H1 (cell line): Measurements from ENCODE around the gene GPX4. TPM values are rescaled to one million over a fixed set of nuclear protein-coding genes. Genes with fewer than 3 reads are reported as not detected.

Source experiments
- CTCF ChIA-PET: fragments of 300-600 bp; sonication (Branson Sonifier 250); formaldehyde crosslinking; loops from one replicate; lab custom pipeline; 2021; ENCODE audit not compliant: partially characterized antibody; lab: Charles Lee
- POLR2A ChIA-PET: fragments of 300-600 bp; sonication (Branson Sonifier 250); formaldehyde crosslinking; loops from one replicate; lab custom pipeline; 2021; ENCODE audit warnings: inconsistent platforms; ENCODE audit not compliant: partially characterized antibody; lab: Charles Lee
- DNase-seq, 2 experiments: peaks; one replicate each; pipeline versions ENCODE4 v3.0.0 to v3.0.0-alpha.2; 2010 to 2022; ENCODE audit warnings: low spot score in 2 of 2, low read depth in 1 of 2, mixed read lengths in 1 of 2
- FAIRE-seq: peaks from 2 replicates; lab custom pipeline; 2011; peaks lifted over from hg19 to GRCh38; lab: Jason Lieb, UNC
- H2AFZ ChIP-seq: 2 replicates; pipeline ENCODE4 v1.8.1; 2012; ENCODE audit warnings: low read length, inconsistent platforms
- H2AK5ac ChIP-seq: 2 replicates; pipeline ENCODE4 v1.6.1; 2013; ENCODE audit warnings: low read depth, low read length
- H2BK120ac ChIP-seq: replicated peaks from 2 replicates; pipeline ENCODE3; 2013; ENCODE audit warnings: low read depth, low read length, inconsistent platforms
- H2BK12ac ChIP-seq: 2 replicates; pipeline ENCODE4 v1.6.1; 2013; ENCODE audit warnings: low read depth, low read length
- H2BK15ac ChIP-seq: 2 replicates; pipeline ENCODE4 v1.6.1; 2013; ENCODE audit warnings: low read length
- H2BK20ac ChIP-seq: 2 replicates; pipeline ENCODE4 v1.6.1; 2013; ENCODE audit warnings: low read length
- H2BK5ac ChIP-seq: 2 replicates; pipeline ENCODE4 v1.6.1; 2013; ENCODE audit warnings: low read depth, low read length
- H3K14ac ChIP-seq: 2 replicates; pipeline ENCODE4 v1.6.1; 2013; ENCODE audit warnings: inconsistent platforms; ENCODE audit not compliant: insufficient read length
- H3K18ac ChIP-seq: 2 replicates; pipeline ENCODE4 v1.6.1; 2013; ENCODE audit warnings: low read length; ENCODE audit errors: extremely low read depth
- H3K23ac ChIP-seq: 2 replicates; pipeline ENCODE4 v1.6.1; 2013; ENCODE audit warnings: inconsistent platforms; ENCODE audit not compliant: insufficient read length
- H3K23me2 ChIP-seq: 2 replicates; pipeline ENCODE4 v1.6.1; 2013; ENCODE audit warnings: low read depth, low read length
- H3K27ac ChIP-seq: 2 replicates; pipeline ENCODE4 v1.6.1; 2011; ENCODE audit warnings: low read depth, low read length, inconsistent platforms
- H3K27me3 ChIP-seq, 4 experiments: replicated peaks in 1 of 4; 1 replicate in 1 of 4; 2 replicates in 3 of 4; pipeline versions ENCODE4 v1.6.1 to v1.8.1; 2011 to 2013; ENCODE audit warnings: low read length in 3 of 4, mild to moderate bottlenecking in 3 of 4, inconsistent platforms in 2 of 4, mixed read lengths in 2 of 4, moderate library complexity in 1 of 4; ENCODE audit not compliant: control insufficient read depth in 3 of 4, insufficient read depth in 3 of 4; ENCODE audit errors: extremely low read depth in 1 of 4
- H3K36me3 ChIP-seq, 4 experiments: 2 replicates each; pipeline versions ENCODE4 v1.6.1 to v1.8.1; 2011 to 2013; ENCODE audit warnings: mild to moderate bottlenecking in 4 of 4, low read length in 3 of 4, moderate library complexity in 2 of 4, control low read depth in 1 of 4, inconsistent platforms in 1 of 4; ENCODE audit not compliant: insufficient read depth in 4 of 4, control insufficient read depth in 2 of 4
- H3K4ac ChIP-seq: replicated peaks from 2 replicates; pipeline ENCODE3; 2013; ENCODE audit warnings: low read length, low read depth, mixed read lengths, inconsistent platforms; ENCODE audit not compliant: insufficient read length
- H3K4me1 ChIP-seq, 4 experiments: replicated peaks in 1 of 4; 1 replicate in 1 of 4; 2 replicates in 3 of 4; pipeline versions ENCODE4 v1.6.1 to v1.8.1; 2011 to 2013; ENCODE audit warnings: low read length in 3 of 4, inconsistent platforms in 2 of 4, mixed read lengths in 1 of 4; ENCODE audit not compliant: insufficient read depth in 4 of 4, control insufficient read depth in 3 of 4
- H3K4me2 ChIP-seq, 2 experiments: 2 replicates each; pipeline versions ENCODE4 v1.6.1 to v1.8.1; 2011 to 2013; ENCODE audit warnings: low read depth in 2 of 2, low read length in 2 of 2, control low read depth in 1 of 2, inconsistent platforms in 1 of 2, mild to moderate bottlenecking in 1 of 2; ENCODE audit not compliant: insufficient read depth in 1 of 2
- H3K4me3 ChIP-seq, 4 experiments: fragments of 200-600, 300-600 bp in 1 of 4; sonication (generic), shearing (Covaris generic), sonication (Bioruptor Twin) in 1 of 4; 2 replicates each; pipeline versions ENCODE4 v1.5.1 to v1.8.1; 2011 to 2016; ENCODE audit warnings: low read length in 4 of 4, low read depth in 3 of 4, control low read depth in 2 of 4, inconsistent platforms in 2 of 4, mild to moderate bottlenecking in 2 of 4, mixed read lengths in 1 of 4, moderate library complexity in 1 of 4; ENCODE audit not compliant: insufficient read depth in 2 of 4; ENCODE audit errors: extremely low read depth in 1 of 4
- H3K56ac ChIP-seq: replicated peaks from 2 replicates; pipeline ENCODE3; 2013; ENCODE audit warnings: low read depth, mild to moderate bottlenecking, mixed read lengths, low read length, inconsistent platforms; ENCODE audit not compliant: insufficient read length
- H3K79me1 ChIP-seq: 2 replicates; pipeline ENCODE4 v1.6.1; 2013; ENCODE audit warnings: low read depth, low read length, control low read depth
- H3K79me2 ChIP-seq, 2 experiments: 2 replicates each; pipeline versions ENCODE4 v1.6.1 to v1.8.1; 2012 to 2013; ENCODE audit warnings: low read length in 2 of 2, mild to moderate bottlenecking in 2 of 2, inconsistent platforms in 1 of 2; ENCODE audit not compliant: insufficient read depth in 2 of 2, control insufficient read depth in 1 of 2
- H3K9ac ChIP-seq, 4 experiments: replicated peaks in 1 of 4; 1 replicate in 1 of 4; 2 replicates in 3 of 4; pipeline versions ENCODE4 v1.6.1 to v1.8.1; 2011 to 2013; ENCODE audit warnings: low read depth in 3 of 4, low read length in 3 of 4, control low read depth in 2 of 4, mild to moderate bottlenecking in 2 of 4, moderate library complexity in 2 of 4, inconsistent platforms in 1 of 4; ENCODE audit errors: extremely low read depth in 1 of 4
- H3K9me3 ChIP-seq, 2 experiments: 2 replicates each; pipeline versions ENCODE4 v1.6.1 to v1.8.1; 2012 to 2013; ENCODE audit warnings: mild to moderate bottlenecking in 2 of 2, moderate library complexity in 2 of 2, control low read depth in 1 of 2, inconsistent platforms in 1 of 2, low read depth in 1 of 2, low read length in 1 of 2, mixed read lengths in 1 of 2; ENCODE audit not compliant: insufficient read depth in 2 of 2
- H4K20me1 ChIP-seq, 2 experiments: replicated peaks in 1 of 2; 2 replicates each; pipeline versions ENCODE3 to v1.8.1; 2011 to 2013; ENCODE audit warnings: inconsistent platforms in 2 of 2, low read length in 2 of 2, mild to moderate bottlenecking in 1 of 2; ENCODE audit not compliant: insufficient read depth in 2 of 2, control insufficient read depth in 1 of 2
- H4K5ac ChIP-seq: 2 replicates; pipeline ENCODE4 v1.6.1; 2013; ENCODE audit warnings: low read length, low read depth, mixed read lengths, inconsistent platforms; ENCODE audit not compliant: insufficient read length
- H4K8ac ChIP-seq: 2 replicates; pipeline ENCODE4 v1.8.0; 2013; ENCODE audit warnings: mild to moderate bottlenecking, moderate library complexity, low read length, inconsistent platforms; ENCODE audit not compliant: insufficient read depth; ENCODE audit errors: extremely low read depth
- H4K91ac ChIP-seq: replicated peaks from 2 replicates; pipeline ENCODE3; 2013; ENCODE audit warnings: low read length, mixed read lengths, inconsistent platforms; ENCODE audit not compliant: insufficient read length
- E2F6 ChIP-seq: IDR thresholded peaks from 2 replicates; pipeline ENCODE4 v1.6.1; 2012; ENCODE audit warnings: inconsistent platforms
- GABPA ChIP-seq: IDR thresholded peaks from 2 replicates; pipeline ENCODE4 v1.6.1; 2011; ENCODE audit warnings: mild to moderate bottlenecking, low read length, moderate library complexity, borderline replicate concordance; ENCODE audit not compliant: insufficient read depth
- KDM1A ChIP-seq: fragments of 200-600, 300-600 bp; sonication (generic); IDR thresholded peaks from 2 replicates; pipeline ENCODE4 v1.7.1; 2016; ENCODE audit warnings: mild to moderate bottlenecking, low read length, borderline replicate concordance
- MAX ChIP-seq: IDR thresholded peaks from 2 replicates; pipeline ENCODE4 v1.6.1; 2012; ENCODE audit warnings: inconsistent platforms
- POLR2A ChIP-seq, 2 experiments: IDR thresholded peaks; 1 replicate in 1 of 2; 2 replicates in 1 of 2; pipeline ENCODE4 v1.6.1; 2011; ENCODE audit warnings: low read depth in 2 of 2, low read length in 2 of 2, mild to moderate bottlenecking in 2 of 2; ENCODE audit errors: control extremely low read depth in 1 of 2
- SIN3A ChIP-seq, 2 experiments: IDR thresholded peaks in 1 of 2; conservative IDR thresholded peaks in 1 of 2; 2 replicates each; pipeline ENCODE4 v1.6.1; 2011 to 2012; ENCODE audit warnings: low read length in 2 of 2, improper control_type of control experiment in 1 of 2, low read depth in 1 of 2, mild to moderate bottlenecking in 1 of 2
- SIRT6 ChIP-seq: IDR thresholded peaks from one replicate; pipeline ENCODE4 v1.7.1; 2012; ENCODE audit warnings: low read length, inconsistent platforms
- TBP ChIP-seq: IDR thresholded peaks from 2 replicates; pipeline ENCODE4 v1.6.1; 2011; ENCODE audit warnings: low read depth, low read length, improper control_type of control experiment
- USF2 ChIP-seq: IDR thresholded peaks from 2 replicates; pipeline ENCODE4 v1.6.1; 2011; ENCODE audit warnings: low read length, improper control_type of control experiment
- WGBS, 2 experiments: shearing (Covaris generic) in 1 of 2; methylation state at CpG; one replicate each; pipeline versions ENCODE4 v1.1.6 to v1.1.7; 2013 to 2015; ENCODE audit warnings: low lambda C conversion rate in 2 of 2, mixed read lengths in 2 of 2, inconsistent platforms in 1 of 2, low coverage in 1 of 2, missing lambda C conversion rate in 1 of 2; ENCODE audit not compliant: insufficient replicate concordance in 2 of 2, insufficient coverage in 1 of 2, insufficient read length in 1 of 2; ENCODE audit errors: extremely low coverage in 1 of 2, missing lambda C conversion rate in 1 of 2; 5-methylcytosine and 5-hydroxymethylcytosine counted together
- polyA plus RNA-seq, 7 experiments: library from polyadenylated mRNA; depleted of rRNA in 3 of 7; stranded (reverse) in 5 of 7; unstranded in 2 of 7; fragments of >200 nt in 5 of 7; fragments of 200-250 nt in 2 of 7; gene quantifications; 1 replicate in 5 of 7; 2 replicates in 1 of 7; 4 replicates in 1 of 7; pipeline versions ENCODE4 v1.2.1 to v1.2.3, GENCODE V29; 2011 to 2013; ENCODE audit warnings: missing spikeins in 2 of 7, mixed read lengths in 2 of 7
- total RNA-seq: library from RNA; stranded (reverse); fragmentation: NEBNext Ultra II Directional; extraction: Animal tissue kit (Norgen Biotek cat#: 25700); gene quantifications from 2 replicates; pipeline ENCODE4 v1.2.1, GENCODE V29; 2021

Gene GPX4
- total and polyA plus RNA-seq, 2 of the 8 experiments (the other 6 are each of a cell fraction or from before 2014, with no cell fraction given): 342 to 693 TPM

- Histone ChIP-seq H4K5ac (no peak within 1 kb of the TSS), H4K20me1 (peaks cover 0 to 7% of the 10 kb centered on the region in 2 experiments), H3K4me3 (peak within 1 kb of the TSS; percentile 24 to 68 (median 30)), H3K79me2 (no peaks in the 10 kb centered on the region), H3K36me3 (no peaks in the 10 kb centered on the region), H3K79me1 (no peaks in the 10 kb centered on the region), H2BK5ac (peak within 1 kb of the TSS; percentile 60; the same call in 1 of the 2 replicates), H3K56ac (no peak within 1 kb of the TSS), H3K4me2 (peak within 1 kb of the TSS; percentile 35 to 74), H2AFZ (no peak within 1 kb of the TSS), H3K14ac (no peak within 1 kb of the TSS), H4K8ac (peak within 1 kb of the TSS; percentile 80), H2BK20ac (no peak within 1 kb of the TSS), H3K18ac (peak within 1 kb of the TSS; percentile 60; the same call in 1 of the 2 replicates), H4K91ac (peak within 1 kb of the TSS; percentile 85), H3K27me3 (peaks cover 0 to 30% (median 20%) of the 10 kb centered on the region in 4 experiments; a peak in 5 of 7 replicates), H3K27ac (no peak within 1 kb of the TSS), H3K9me3 (peaks cover 0 to 15% of the 10 kb centered on the region in 2 experiments; a peak in 2 of 4 replicates), H3K4me1 (peaks cover 0 to 30% (median 21%) of the 10 kb centered on the region in 4 experiments; a peak in 6 of 7 replicates), H2BK12ac (0 out of 2 replicates have a peak within 1 kb of the TSS, but pooled peaks have one; percentile 84), H2BK15ac (peak within 1 kb of the TSS; percentile 61; the same call in 1 of the 2 replicates), H3K9ac (no peak within 1 kb of the TSS), H3K4ac (peak within 1 kb of the TSS; percentile 67), H2AK5ac (no peak within 1 kb of the TSS), H2BK120ac (no peak within 1 kb of the TSS), H3K23ac (no peak within 1 kb of the TSS), H3K23me2 (peaks cover 14% of the 10 kb centered on the region; the same call in 1 of the 2 replicates)
- peak in 1 of 2 experiments; percentile 79 for DNase-seq
- WGBS, 2 experiments: 4% methylated on average over 38 of the region's 61 CpGs; no CpG with 5 or more reads in 1 of the 2 experiments
- FAIRE-seq: no peak
- CTCF ChIA-PET: interaction anchor here (0.8 to 5.2 kb wide), 11 partner anchors 9 to 174 kb away, joined by 3 to 54 read pairs (median 4); partner anchors contain the start of genes ABCA7, ATP5F1D and GRIN3B
- POLR2A ChIA-PET: interaction anchor here (0.7 to 6.9 kb wide), 16 partner anchors 9 to 202 kb away, joined by 3 to 97 read pairs (median 5); partner anchors contain the start of genes ABCA7, CIRBP, CNN2 and RNU6-2
- peak; percentile 55; the same call in 1 of the 2 replicates for TF ChIP-seq MAX
- TF ChIP-seq SIN3A (conservative IDR thresholded peaks at IDR 0.05 in 1 of 2, IDR thresholded peaks at IDR 0.05 in 1 of 2; ENCODE audit: low read depth in 1 of 2, low read length in 2 of 2): no peak
- no peak for TF ChIP-seq TBP
- TF ChIP-seq KDM1A: peak; percentile 64; the same call in 1 of the 2 replicates
- no peak for TF ChIP-seq SIRT6
- 0 out of 2 replicates have a peak, but pooled peaks have one; percentile 10 for TF ChIP-seq E2F6
- no peak for TF ChIP-seq GABPA
- TF ChIP-seq POLR2A (IDR thresholded peaks at IDR 0.05; ENCODE audit: control extremely low read depth in 1 of 2, low read depth in 2 of 2, low read length in 2 of 2): no peak
- peak; percentile 55 for TF ChIP-seq USF2
Observed at GRCh38 chr19:1066748-1067340, 37.0 kb upstream of the GPX4 start, which contains the start of gene ARHGAP45. ARHGAP45 (plus strand) TSS chr19:1067167; CDS start chr19:1067406, 239 bp downstream.
